Ammon's horn (tissue), 1 donor: Measurements from ENCODE around the gene STX4.

ENCODE experiments used
- DNase-seq: peaks from one replicate; pipeline ENCODE4 v3.0.0-alpha.2; 2016; ENCODE audit warnings: low spot score

The STX4 gene

DNA sequence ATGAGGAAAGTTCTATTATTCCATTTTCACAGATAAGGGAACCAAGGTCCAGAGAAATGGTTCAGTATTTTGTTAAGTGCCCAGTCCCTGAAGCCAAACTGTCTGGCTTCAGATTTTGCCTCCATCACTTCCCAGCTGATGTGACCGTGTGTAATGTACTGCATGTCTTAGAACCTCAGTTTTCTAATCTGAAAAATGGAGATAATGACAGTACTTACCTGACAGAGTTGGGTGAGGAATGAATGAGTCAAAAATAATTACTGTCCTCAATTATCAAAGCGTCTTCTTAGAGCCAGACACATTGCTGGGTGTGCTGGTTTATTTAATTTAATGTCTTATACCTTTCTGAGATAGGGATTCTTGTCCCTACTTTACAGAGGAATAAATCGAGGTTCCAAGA lies 34.0 kb downstream of the STX4 start:
- no peak for DNase-seq

DNA sequence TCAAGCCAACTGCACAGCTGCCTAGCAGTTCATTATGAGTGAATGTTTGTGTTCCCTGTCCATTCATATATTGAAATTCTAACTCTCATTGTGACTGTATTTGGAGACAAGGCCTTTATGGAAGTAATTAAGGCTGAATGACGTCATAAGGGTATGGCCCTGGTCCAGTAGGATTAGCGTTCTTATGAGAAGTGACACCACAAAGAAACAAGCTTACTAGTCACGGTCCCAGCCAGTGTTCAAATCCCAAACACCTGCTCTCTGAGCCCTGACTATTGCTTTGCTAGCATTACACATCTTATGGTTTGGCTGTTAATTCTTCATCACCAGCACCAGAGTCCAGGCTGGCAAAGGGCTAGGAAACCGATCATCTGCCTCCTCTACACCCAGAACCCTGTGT lies 38.5 kb downstream of the STX4 start:
- no peak for DNase-seq

DNA sequence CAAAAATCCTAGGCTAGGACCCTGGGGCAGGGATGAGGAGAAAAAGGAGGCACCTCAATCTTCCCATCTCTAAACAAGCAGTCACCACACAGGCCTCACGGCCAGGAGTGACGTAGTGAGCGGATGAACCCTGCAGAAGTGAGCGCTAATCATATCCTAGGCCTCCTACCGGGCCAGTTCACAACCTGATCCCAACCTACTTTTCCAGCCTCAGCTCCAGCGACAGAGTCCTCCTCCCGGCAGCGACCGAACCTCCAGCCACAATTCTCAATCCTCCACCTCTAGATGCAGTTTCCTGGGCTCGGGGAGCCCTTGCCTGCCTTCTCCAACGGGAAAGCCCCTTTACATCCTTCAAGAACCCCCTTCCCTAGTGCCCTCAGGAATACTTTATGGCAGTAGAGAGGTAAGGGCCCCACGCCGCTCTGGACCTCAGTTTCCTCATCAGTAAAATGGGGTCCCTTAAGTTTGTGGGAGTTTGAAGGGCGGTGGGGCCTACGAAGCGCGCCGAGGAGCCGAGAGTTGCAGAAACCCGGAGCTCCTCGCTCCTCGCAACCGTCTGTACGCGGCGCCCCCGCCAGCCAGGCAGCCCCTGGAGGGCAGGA lies 39.3 kb downstream of the STX4 start:
- DNase-seq: peak; percentile 39

DNA sequence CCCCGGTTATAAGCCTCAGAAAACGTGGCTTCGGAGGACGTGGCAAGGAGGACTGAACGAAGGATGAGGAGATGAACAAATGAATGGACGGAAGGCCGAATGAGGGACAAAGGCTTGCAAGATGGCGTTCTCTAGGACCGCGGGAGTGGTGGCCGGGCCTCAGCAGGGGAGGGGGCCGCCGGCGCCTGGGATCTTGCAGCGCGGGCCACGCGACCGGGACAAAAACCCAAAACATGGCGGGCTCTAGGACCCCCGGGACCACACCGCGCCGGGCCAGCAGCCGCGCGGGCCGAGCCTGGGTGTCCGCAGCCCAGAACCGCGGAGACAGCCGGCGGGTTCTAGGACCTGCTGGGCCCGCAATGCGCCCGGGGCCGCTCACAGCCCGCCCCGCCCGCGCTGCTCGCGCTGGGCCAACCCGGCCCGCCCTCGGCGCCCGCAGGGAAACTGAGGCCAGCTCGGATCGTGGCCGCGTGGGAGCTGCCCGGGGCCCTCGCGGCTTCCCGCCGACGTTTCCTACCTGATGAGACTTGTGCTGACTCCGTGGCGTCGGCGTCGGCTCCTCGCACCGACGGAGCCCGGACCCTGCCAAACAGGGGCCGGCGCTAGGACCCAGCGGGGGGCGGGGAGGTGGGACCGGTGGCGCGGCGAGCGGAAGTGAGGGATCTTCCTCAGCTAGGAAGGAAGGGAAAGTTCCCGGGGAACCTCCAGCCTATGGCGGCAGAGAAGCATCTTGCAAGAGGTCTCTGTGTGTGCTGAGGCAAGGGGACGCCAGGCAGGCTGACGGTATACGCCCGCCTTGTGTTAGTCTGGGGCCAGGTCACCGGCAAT lies 40.0 kb downstream of the STX4 start:
- peak; percentile 93 for DNase-seq

DNA sequence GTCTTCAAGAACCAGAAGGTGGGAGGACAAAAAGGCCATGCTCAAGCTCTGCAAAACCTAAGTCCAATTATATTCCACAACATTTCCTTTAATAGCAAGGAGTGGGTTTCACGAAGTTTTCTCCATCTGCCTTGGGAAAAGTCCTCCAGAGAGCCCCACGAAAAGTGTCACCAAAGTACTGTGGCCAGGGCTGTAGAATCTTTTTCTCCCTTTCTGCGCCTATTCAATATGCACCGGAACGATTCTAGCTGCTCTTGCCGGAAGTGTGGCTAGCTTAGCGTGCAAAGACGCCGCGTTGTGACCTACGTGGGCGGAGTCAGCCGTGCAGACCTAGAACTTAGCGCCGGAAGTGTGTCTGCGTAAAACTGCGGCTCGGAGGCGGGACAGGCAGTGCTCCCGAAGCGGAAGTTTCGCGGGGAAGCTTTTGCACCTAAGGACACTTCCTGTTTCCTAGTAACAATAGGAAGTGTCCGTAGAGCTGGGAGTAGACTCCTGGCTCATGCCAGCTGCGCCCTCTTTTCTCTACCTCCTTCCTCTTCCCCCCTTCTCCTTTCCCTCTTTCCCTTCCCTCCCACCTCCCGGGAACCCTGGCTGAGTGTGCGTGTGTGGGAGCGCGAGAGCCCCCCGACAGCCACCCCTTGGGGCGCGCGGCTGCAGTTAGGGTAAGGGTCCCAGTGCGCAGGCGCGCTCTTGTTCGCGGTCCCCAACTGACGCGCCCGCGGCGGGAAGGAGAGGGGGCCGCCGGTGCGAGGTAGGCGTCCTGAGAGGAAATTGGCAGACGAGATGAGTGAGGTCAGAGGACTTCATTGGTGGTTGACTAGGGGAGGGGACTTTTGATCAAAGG lies 40.8 kb downstream of the STX4 start, which contains the start of the genes ZNF646 and ZNF668:
Gene ZNF646 (plus strand): TSS at position 453 of the 844 bp plus-strand sequence. CDS start 1,903 bp downstream, outside the sequence.
Gene ZNF668 (minus strand): TSS at position 271 of the 844 bp plus-strand sequence. CDS start 9,781 bp downstream, outside the sequence.
- peak; percentile 100 for DNase-seq

DNA sequence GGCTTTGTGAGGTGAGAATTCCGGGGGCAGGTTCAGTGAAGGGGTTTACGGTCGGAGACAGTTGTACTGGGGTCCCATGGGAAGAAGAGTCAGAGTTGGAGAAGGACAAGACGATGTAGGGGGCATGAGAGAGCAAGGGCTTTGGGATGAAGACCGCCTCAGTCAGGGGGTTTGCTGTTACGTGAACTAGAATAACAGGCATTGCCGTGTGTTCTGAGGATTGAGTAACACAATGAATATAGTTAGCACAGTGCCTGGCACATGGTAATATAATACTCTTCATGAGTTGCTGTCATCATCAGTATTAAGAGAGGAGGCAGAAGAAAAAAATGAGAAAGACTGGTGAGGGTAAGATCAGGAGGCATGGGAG lies 41.4 kb downstream of the STX4 start:
- DNase-seq: no peak

DNA sequence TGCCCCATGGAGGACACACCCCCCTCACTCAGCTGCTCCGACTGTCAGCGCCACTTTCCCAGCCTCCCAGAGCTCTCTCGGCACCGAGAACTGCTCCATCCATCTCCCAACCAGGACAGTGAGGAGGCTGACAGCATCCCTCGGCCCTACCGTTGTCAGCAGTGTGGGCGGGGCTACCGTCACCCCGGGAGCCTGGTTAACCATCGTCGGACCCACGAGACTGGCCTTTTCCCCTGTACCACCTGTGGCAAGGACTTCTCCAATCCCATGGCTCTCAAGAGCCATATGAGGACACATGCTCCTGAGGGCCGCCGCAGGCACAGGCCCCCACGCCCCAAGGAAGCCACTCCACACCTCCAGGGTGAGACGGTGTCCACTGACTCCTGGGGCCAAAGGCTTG lies 43.0 kb downstream of the STX4 start:
- DNase-seq: no peak

DNA sequence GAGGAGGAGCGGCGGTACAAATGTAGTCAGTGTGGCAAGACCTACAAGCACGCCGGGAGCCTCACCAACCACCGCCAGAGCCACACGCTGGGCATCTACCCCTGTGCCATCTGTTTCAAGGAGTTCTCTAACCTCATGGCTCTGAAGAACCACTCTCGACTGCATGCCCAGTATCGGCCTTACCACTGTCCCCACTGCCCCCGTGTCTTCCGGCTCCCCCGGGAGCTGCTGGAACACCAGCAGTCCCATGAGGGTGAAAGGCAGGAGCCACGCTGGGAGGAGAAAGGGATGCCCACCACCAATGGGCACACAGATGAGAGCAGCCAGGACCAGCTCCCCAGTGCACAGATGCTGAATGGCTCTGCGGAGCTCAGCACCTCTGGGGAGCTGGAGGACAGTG lies 43.7 kb downstream of the STX4 start:
- DNase-seq: no peak

DNA sequence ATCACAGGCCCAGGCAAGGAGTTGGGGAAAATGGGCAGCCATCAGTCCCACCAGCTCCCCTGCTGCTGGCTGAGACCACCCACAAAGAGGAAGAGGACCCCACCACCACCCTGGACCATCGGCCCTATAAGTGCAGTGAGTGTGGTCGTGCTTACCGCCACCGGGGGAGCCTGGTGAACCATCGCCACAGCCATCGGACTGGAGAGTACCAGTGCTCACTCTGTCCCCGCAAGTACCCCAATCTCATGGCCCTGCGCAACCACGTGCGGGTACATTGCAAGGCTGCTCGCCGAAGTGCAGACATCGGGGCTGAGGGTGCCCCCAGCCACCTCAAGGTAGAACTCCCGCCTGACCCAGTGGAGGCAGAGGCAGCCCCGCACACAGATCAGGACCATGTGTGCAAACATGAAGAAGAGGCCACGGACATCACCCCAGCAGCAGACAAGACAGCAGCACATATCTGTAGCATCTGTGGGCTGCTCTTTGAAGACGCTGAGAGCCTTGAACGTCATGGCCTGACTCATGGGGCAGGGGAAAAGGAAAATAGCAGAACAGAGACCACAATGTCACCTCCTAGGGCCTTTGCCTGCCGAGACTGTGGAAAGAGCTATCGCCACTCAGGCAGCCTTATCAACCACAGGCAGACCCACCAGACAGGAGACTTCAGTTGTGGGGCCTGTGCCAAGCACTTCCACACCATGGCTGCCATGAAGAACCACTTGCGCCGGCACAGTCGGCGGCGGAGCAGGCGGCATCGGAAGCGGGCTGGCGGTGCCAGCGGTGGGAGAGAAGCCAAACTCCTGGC lies 44.4 kb downstream of the STX4 start:
- DNase-seq: no peak

DNA sequence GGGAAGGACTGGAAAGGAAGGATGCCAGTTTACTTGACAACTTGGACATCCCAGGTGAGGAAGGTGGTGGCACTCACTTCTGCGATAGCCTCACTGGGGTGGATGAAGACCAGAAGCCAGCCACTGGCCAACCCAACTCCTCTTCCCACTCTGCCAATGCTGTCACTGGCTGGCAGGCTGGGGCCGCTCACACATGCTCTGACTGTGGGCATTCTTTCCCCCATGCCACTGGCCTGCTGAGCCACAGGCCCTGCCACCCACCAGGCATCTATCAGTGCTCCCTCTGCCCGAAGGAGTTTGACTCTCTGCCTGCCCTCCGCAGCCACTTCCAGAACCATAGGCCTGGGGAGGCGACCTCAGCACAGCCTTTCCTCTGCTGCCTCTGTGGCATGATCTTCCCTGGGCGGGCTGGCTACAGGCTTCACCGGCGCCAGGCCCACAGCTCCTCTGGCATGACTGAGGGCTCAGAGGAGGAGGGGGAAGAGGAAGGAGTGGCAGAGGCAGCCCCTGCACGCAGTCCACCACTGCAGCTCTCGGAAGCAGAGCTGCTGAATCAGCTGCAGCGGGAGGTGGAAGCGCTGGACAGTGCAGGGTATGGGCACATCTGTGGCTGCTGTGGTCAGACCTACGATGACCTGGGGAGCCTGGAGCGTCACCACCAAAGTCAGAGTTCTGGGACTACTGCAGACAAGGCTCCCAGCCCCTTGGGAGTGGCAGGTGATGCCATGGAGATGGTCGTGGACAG lies 45.4 kb downstream of the STX4 start:
- no peak for DNase-seq

DNA sequence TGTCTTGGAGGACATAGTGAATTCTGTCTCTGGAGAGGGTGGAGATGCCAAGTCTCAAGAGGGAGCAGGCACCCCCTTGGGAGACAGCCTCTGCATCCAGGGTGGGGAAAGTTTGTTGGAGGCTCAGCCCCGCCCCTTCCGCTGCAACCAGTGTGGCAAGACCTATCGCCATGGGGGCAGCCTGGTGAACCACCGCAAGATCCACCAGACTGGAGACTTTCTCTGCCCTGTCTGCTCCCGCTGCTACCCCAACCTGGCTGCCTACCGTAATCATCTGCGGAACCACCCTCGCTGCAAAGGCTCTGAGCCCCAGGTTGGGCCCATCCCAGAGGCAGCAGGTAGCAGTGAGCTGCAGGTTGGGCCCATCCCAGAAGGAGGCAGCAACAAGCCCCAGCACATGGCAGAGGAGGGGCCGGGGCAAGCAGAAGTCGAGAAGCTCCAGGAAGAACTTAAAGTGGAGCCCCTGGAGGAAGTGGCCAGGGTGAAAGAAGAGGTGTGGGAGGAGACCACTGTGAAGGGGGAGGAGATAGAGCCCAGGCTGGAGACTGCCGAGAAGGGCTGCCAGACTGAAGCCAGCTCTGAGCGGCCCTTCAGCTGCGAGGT lies 46.1 kb downstream of the STX4 start:
- no peak for DNase-seq

DNA sequence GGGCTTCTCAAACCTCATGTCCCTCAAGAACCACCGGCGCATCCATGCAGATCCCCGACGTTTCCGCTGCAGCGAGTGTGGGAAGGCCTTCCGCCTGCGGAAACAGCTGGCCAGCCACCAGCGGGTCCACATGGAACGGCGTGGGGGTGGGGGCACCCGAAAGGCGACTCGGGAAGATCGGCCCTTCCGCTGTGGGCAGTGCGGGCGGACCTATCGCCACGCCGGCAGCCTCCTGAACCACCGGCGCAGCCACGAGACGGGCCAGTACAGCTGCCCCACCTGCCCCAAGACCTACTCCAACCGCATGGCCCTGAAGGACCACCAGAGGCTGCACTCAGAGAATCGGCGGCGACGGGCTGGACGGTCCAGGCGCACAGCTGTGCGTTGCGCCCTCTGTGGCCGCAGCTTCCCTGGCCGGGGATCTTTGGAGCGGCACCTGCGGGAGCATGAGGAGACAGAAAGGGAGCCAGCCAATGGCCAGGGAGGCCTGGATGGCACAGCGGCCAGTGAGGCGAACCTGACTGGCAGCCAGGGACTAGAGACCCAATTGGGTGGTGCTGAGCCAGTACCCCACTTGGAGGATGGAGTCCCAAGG lies 46.8 kb downstream of the STX4 start:
- DNase-seq: no peak

DNA sequence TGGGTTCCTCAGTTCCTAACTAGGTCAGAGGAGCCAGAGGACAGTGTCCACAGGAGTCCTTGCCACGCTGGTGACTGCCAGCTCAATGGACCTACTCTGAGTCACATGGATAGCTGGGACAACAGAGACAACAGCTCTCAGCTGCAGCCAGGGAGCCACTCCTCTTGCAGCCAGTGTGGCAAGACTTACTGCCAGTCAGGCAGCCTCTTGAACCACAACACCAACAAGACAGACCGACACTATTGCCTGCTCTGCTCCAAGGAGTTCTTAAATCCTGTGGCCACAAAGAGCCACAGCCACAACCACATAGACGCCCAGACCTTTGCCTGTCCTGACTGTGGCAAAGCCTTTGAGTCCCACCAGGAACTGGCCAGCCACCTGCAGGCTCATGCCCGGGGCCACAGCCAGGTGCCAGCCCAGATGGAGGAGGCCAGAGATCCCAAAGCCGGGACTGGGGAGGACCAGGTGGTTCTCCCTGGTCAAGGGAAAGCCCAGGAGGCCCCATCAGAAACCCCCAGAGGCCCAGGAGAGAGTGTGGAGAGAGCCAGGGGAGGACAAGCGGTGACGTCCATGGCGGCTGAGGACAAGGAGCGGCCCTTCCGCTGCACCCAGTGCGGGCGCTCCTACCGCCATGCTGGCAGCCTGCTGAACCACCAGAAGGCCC lies 47.5 kb downstream of the STX4 start:
- no peak for DNase-seq

DNA sequence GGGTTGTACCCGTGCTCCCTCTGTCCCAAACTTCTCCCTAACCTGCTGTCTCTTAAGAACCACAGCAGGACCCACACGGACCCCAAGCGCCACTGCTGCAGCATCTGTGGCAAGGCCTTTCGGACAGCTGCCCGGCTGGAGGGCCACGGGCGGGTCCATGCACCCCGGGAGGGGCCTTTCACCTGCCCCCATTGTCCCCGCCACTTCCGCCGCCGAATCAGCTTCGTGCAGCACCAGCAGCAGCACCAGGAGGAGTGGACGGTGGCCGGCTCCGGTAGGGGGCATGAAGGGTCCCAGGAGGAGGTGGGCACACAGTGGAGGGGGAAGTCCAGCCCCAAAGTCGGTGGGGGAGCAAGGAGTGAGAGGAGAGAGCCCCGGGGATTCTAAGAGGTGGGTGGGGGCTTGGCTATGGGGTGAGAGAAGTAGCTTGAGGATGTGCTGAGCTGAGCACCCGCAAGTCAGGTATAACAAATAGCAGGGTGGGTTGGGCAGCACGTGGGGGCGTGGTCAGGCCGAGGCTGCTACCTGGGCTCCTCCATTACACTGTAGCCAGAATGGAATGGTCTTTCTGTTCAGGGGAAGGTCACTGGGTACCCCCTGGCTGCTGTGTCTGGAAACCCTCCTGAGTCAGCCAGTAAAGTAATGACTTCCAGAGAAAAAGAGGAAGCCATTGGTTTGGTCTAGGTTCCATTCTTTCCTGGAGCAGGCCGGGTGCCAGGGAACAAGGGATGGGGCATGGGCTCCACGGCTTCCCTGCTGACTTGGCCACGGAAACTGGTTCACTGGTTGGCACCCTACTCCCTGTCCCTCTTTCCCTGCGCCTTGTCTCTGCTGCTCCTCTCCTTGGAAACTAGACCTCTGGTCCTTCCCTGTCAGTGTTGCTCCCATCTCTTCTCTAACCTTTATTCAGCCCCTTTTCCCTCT lies 48.3 kb downstream of the STX4 start:
- DNase-seq: peak; percentile 47

DNA sequence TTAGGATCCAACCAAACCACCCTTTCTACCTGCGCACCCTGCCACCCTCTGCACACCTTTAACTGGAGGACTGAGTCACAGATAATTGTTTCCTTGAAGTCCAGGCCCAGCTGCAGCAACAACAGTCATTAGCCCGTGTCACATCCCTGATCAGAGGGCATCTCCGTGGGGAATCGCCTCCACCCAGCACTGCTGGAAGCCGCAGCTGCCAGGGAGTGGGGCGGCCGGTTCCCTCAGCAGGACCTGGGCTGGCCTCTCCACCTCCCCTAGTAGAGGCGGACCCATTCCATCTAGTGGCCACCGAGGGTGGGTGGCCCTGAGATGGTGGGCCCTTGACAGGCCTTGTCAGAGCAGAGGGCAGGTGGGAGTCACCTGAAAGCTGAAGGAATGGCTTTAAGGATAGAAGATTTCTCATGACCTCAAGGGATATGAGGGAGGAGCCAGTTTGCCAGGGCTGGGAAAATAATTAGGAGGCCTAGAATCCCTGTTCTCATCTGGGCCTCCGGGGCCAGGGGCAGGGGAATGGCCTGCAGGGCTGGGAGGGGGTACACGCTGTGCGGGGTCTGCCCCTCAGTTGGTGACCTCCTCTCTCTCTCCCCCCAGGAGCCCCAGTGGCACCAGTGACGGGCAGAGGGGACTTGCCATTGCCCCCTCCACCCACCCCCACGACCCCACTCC lies 49.1 kb downstream of the STX4 start:
- no peak for DNase-seq

DNA sequence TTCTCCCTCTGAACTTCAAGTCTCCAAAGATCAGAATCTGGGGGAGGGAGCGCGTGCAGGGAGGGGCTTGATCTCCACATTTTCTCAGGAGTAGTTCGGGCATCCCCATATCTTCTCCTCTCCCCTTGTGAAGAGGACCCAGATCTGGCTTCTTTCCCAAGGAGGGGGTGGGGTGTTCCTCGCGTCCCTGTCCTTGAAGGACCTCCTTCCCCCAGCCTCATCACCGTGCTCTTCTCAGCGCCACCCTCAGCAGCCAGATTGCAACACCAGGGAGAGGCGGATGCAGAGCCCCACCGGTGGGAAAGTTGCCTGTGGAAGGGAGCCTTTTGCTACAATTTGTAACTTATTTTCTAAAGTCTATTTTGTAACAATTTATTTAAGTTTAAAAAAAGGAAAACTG lies 49.7 kb downstream of the STX4 start:
- no peak for DNase-seq

DNA sequence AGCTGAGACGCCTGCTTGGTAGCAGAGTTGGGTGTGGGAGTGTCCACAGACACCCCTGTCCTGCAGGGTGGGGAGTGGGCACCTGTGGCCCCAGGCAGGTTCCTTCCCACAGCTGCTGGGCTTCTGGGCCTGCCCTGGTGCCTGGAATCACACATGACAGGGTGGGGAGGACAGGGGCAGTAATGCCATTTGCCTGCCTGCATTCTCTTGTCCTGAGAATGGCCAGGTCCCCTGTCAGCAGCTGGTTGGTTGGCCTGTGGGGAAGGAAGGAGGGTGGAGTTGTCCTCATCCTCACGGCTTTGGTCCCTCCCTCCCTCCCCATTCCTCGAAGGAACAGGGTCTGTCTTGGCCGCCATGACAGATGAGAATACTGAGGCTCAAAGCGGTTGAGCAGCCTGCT lies 50.2 kb downstream of the STX4 start:
- no peak for DNase-seq

DNA sequence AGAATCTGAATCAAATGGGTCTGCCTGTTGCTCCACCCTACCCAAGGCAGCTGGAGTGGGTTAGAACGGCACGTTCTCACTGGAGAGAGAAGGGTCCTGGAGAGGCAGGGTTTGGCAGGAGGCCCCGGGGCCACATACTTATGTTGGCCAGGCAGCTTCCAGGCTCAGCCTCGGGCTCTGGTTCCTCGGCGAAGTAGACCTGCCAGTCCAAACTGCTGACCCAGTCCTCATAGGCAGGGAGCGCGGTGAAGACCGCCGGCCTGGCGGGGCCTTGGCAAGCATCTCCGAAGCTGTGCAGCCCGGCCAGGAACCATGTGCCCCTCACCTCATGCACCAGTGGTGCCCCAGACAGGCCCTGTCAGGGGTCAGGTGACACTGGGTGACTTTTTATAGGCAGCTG lies 50.6 kb downstream of the STX4 start:
- no peak for DNase-seq
